NCI-H2196 treated with DMSO at 0.1 percent for 48 hours (cell line): Measurements from ENCODE around the gene DDX39A.
A peak's percentile ranks its signal among the peaks of the same experiment; 100 is the strongest.
"Not testable (repeated sequence)": the region's sequence is repeated elsewhere in the genome, so short reads cannot be mapped to it uniquely, and the experiment has no call there.

Source experiments
- DNase-seq: peaks from one replicate; lab custom pipeline; 2025; ENCODE audit not compliant: unreplicated experiment; lab: John Stamatoyannopoulos, UW

The DDX39A gene

DNA sequence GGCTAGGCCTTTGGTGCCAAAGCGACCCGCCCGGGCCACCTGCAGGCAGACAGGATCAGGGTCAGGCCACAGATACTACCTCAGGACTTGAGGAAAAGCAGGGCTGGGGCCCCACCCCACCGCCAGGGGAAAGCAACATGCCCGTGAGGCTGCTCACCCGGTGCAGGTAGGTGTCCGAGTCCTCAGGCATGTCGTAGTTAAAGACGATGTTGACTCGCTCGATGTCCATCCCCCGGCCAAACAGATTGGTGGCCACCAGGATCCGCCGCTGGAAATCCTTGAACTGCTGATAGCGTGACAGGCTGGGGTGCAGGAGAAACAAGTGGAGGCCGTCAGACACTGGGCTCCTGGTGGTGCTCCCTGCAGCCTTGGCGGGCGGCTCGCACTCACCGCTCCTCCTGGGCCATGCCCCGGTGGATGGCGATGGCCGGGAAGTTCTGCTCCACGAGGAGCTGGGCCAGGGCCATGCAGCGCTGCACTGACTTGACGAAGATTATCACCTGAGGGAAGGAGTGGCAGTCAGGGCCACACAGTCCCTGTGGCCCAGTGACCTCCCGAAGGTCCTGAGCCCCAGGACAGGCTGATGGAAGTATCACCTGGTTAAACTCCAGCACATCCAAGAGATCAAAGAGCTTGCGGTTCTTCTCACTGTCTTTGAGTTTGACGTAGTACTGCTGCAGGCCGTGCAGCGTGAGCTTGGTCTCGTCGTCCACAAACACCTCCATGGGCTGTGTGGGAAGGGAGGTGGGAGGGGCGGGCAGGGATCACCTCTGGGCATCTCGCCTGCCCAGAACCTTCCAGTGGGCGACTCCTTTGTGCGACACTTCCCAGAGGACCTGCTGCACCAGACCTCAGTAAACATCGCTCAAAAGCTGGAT is 9.8 kb downstream of the DDX39A start:
- no peak for DNase-seq

DNA sequence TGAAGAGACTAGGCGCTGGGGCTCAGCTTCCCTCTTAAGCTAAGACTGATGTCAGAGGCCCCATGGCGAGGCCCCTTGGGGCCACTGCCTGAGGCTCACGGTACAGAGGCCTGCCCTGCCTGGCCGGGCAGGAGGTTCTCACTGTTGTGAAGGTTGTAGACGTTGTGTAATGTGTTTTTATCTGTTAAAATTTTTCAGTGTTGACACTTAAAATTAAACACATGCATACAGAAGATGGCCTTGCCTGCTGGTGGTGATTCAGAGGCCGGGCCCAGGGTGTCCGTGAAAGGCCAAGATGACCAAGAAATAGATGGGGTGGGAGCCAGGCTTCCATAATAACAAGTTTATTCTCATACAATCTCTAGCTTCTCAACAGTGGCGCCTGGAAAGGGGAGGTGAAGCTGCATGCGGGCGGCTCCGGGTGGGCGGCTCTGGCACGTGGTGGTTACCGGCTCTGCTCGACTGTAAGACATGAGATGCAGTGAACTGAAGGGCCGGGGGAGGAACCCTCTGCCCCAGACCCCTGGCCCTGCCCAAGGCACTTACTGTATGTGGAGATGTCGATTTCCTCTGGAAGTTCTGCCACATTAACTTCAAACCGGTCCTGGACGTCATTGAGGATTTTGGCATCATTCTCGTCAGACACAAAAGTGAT is 10.5 kb downstream of the DDX39A start:
- no peak for DNase-seq

DNA sequence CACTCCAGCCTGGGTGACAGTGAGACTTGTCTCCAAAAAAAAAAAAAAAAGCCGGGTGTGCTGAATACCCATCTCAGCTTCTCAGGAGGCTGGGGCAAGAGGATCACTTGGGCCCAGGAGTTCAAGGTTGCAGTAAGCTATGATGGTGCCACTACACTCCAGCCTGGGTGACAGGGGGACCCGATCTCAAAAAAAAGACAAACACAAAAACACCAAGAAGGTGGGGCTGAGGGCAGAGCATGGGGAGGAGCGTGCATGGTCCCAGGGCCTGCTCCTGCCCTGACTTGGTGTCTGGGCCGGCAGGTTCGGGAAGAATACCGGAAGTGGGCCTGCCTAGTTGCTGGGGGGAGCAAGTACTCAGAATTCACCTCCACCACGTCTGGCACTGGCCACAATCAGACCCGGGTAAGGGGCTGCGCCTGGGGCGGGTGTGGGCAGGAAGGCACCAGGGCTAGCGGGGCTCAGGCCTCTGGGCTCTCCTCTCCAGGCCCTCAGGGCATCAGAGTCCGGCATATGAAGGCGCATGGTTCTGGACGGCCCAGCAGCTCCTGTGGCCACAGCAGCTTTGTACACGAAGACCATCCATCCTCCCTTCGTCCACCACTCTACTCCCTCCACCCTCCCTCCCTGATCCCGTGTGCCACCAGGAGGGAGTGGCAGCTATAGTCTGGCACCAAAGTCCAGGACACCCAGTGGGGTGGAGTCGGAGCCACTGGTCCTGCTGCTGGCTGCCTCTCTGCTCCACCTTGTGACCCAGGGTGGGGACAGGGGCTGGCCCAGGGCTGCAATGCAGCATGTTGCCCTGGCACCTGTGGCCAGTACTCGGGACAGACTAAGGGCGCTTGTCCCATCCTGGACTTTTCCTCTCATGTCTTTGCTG is 11.3 kb downstream of the DDX39A start:
- DNase-seq: no peak

DNA sequence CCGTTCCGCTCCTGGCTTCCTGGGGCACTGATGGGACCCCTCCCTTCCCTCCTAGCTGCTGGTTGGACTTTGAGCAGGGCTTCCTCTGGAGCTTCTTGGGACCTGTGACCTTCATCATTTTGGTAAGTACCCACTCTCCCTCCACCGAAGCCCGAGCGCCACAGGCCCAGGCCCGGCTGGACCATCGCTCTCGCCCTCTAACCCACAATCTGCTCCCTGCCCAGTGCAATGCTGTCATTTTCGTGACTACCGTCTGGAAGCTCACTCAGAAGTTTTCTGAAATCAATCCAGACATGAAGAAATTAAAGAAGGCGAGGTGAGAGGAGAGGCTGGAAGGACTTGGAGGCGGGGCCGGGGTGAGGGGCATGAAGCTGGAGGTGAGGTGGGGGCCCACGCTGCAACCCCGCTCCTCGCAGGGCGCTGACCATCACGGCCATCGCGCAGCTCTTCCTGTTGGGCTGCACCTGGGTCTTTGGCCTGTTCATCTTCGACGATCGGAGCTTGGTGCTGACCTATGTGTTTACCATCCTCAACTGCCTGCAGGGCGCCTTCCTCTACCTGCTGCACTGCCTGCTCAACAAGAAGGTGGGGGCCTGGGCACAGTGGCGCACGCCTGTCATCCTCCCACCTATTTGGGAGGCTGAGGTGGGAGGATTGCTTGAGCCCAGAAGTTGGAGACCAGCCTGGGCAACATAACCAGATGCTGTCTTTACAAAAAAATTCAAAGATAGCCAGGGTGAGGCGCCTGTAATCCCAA is 12.3 kb downstream of the DDX39A start:
- no peak for DNase-seq

DNA sequence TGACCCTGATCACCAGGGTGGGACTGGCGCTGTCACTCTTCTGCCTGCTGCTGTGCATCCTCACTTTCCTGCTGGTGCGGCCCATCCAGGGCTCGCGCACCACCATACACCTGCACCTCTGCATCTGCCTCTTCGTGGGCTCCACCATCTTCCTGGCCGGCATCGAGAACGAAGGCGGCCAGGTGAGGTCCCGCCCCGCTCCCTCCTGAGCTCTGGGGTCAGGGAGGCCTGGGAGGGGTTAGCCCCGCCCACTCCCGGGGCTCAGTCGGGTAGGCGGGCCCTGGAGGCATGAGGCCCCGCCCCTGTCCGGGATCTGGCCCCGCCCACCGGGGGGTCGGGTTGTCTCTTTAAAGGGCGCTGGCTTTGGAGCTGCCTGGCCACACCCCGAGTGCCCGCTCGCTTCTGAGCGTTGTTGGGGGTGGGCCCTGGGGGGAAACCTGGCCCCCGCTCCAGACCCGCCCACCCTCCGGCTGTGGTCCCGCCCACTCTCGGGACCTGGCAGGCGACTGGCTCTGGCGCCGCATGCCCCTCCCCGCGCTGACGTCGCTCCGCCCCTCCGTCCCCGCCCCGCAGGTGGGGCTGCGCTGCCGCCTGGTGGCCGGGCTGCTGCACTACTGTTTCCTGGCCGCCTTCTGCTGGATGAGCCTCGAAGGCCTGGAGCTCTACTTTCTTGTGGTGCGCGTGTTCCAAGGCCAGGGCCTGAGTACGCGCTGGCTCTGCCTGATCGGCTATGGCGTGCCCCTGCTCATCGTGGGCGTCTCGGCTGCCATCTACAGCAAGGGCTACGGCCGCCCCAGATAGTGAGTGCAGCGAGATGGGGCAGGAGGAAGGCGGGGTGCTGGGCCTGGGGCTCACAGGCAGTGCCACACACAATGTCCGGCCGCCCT is 13.1 kb downstream of the DDX39A start:
- peak; percentile 91 for DNase-seq

DNA sequence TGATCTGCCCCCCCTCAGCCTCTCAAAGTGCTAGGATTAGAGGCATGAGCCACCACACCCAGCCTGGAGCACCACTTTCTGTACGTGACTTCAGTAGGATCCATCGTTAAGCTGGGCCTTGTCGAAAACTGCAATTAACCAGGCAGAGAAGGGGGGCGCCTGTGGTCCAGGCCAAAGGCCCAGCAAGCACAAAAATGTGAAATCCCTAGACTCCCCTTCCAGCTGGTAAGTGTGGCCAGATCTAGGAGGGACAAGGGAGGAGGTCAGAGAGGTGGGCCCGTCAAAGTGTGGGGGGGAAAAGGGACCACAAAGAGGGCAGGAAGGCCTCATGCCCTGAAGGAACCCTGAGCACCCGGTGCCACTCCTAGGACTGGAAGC is 13.8 kb downstream of the DDX39A start:
- DNase-seq: no peak

DNA sequence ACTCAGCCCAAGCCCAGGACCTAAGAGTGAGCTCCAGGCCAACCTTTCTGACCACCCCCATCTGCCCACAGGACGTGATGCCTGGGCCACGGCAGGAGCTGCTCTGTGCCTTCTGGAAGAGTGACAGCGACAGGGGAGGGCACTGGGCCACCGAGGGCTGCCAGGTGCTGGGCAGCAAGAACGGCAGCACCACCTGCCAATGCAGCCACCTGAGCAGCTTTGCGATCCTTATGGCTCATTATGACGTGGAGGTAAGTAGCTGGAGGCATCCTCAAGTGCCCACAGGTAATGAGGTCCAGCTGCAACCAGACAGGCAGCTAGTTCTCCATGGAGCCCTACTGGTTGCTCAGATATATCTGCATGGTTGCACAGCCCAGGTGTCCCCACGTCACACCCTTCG is 14.8 kb downstream of the DDX39A start:
- peak; percentile 60 for DNase-seq

DNA sequence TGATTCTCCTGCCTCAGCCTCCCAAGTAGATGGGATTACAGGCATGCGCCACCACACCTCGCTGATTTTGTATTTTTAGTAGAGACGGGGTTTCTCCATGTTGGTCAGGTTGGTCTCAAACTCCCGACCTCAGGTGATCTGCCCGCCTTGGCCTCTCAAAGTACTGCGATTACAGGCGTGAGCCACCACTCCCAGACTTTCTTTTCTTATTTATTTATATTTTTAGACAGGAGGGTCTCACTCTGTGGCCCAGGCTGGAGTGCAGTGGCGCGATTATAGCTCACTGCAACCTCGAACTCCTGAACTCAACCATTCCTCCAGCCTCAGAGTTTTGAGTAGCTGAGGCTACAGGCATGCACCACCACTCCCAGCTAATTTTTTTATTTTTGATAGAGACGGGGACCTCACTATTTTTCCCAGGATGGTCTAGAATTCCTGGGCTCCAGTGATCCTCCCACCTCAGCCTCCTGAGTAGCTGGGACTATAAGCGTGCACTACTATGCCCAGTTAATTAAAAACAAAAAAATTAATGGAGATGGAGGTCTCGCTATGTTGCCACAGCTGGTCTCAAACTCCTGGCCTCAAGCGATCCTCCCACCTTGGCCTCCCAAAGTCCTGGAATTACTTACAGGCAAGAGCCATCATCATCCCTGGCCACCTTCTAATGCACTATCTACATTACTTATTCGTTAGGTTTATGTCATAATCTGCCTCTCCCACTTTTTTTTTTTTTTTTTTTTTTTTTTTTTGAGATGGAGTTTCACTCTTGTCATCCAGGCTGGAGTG is 15.8 kb downstream of the DDX39A start:
- not testable (repeated sequence) for DNase-seq

DNA sequence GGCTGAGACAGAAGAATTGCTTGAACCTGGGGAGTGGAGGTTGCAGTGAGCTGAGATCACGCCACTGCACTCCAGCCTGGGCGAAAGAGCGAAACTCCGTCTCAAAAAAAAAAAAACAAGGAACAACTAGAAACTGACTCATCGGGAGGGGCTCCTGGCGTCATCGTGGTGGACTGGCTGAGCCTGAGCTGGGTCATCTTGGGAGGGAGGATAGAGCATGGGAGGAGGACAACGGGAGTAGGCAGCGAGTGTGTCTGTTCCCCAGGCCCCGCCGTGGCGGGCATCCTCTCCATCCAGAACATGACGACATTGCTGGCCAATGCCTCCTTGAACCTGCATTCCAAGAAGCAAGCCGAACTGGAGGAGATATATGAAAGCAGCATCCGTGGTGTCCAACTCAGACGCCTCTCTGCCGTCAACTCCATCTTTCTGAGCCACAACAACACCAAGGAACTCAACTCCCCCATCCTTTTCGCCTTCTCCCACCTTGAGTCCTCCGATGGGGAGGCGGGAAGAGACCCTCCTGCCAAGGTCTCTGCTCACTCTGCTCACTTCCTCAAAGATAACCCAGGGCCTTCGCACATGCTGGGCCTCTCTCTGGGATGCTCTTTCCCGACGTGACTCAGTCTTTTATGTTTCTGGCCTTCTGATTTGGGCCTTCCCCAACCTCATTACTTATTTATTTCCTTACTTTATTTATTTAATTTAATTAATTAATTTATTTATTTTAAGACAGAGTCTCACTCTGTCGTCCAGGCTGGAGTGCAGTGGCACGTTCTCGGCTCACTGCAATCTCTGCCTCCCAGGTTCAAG is 16.6 kb downstream of the DDX39A start:
- DNase-seq: no peak

DNA sequence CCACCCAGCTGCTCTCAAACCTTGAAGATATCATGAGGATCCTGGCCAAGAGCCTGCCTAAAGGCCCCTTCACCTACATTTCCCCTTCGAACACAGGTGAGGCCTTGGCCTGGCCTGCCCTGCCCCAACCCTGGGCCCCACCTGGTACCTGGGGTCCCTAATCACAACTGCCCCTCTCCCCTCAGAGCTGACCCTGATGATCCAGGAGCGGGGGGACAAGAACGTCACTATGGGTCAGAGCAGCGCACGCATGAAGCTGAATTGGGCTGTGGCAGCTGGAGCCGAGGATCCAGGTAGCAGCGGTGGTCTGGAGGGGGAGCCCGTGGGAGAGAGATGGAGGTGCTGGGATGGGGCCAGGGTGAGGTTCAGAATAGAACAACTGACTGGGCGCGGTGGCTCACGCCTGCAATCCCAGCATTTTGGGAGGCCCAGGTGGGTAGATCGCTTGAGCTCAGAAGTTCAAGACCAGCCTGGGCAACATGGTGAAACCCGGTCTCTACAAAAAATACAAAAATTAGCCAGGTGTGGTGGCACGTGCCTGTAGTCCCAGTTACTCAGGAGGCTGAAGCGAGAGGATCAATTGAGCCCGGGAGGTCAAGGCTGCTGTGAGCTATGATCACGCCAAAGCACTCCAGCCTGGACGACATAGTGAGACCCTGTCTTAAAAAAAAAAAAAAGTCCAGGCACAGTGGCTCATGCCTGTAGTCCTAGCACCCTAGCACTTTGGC is 17.5 kb downstream of the DDX39A start:
- no peak for DNase-seq

DNA sequence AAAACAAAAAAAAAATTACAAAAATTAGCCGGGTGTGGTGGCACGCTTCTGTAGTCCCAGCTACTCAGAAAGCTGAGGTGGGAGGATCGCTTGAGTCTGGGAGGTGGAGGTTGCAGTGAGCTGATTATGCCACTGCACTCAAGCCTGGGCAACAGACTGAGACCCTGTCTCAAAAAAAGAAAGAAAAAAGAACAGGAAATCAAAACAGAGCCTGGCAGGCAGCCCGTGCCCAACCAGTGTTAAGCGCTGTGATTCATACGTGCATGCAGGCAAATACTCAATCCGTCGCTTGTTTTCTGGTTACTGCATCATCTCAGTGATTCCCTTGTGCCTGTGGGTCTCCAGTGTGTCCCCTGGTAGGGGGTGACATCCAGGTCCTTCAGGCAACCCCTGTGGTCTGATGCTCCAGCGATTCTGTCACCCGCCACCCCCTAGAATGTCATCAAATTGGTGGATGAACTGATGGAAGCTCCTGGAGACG is 18.1 kb downstream of the DDX39A start:
- no peak for DNase-seq

DNA sequence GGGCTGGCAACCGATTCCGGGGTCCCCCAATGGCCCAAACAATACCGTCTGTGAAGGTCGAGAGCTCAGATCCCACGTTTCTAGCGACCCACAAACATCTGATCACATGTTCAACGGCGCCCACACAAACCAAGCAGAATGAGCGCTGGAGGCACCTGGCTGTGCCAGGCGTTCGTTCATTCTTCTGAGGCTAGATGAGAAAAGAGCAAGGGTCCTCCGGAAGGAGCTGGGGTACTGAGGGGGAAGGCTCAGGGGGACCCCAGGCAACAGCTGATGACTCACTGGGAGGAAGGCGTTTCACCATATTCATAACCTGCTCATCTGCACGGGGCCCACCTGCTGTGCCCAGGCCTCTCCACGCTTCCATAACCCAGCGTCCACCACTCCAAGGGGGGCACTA is 22.0 kb downstream of the DDX39A start:
- not testable (repeated sequence) for DNase-seq

DNA sequence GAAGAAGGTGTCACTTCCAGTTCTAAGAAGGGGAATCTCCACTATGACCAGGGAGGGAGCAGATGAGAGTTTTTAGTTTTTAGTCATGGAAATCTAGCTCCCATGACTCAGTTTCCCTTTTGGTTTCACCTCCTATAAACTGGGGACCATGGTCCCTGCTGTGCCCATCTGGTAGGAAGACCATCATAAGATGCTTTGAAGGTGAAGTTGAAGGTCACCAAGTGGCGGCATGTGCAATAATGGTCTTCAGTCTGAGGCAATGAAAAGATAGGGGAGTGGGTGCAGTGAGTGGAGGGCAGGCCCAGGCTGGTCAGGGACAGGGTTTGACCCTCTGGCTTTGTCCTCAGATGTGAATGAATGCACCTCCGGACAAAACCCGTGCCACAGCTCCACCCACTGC is 22.4 kb downstream of the DDX39A start:
- not testable (repeated sequence) for DNase-seq

DNA sequence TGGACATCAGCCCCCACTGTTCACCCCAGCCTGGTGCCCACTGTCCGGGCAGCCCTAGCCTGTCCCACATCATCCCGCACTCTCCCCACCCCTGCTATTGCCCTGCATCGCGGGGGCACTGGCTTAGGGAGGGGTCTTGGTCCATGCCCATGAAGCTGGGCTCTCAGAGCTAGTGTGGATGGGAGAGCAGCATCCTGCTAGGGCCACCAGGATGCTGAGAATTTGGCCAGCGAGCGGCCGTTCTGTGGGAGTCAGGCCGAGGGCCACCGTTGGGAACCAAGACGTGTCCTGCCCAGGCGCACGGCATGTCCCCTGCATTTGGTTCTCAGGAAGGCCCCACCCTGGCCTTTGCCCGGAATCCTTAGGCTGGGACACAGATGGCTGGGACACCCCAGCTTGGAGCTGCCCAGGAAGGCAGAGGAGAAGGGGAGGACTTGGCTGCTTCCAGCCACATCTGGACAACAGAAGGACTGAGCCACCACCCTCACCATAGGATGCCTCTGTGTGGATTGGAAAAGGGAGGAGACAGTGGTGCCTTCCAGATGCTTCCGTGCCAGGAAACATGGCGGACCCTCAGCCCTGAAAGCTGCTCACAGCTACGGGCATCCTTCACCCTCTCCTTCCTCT is 23.3 kb downstream of the DDX39A start:
- no peak for DNase-seq

DNA sequence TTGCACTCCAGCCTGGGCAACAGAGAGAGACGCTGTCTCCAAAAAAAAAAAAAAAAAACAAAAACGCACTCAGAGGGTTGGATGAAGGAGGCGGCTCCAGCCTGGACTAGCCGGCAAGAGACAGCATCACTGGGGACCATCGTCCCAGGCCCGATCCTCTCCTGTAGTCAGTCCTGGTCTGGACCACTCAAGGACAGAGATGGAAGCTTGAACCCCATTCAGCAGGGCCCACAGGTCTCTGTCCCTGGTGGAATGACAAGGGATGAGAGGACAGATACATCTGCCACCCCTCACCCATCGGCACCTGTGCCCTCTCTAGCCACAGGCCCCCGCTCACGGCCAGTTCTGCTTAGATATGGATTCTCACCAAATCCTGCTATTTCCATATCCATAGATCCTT is 23.9 kb downstream of the DDX39A start:
- DNase-seq: no peak

DNA sequence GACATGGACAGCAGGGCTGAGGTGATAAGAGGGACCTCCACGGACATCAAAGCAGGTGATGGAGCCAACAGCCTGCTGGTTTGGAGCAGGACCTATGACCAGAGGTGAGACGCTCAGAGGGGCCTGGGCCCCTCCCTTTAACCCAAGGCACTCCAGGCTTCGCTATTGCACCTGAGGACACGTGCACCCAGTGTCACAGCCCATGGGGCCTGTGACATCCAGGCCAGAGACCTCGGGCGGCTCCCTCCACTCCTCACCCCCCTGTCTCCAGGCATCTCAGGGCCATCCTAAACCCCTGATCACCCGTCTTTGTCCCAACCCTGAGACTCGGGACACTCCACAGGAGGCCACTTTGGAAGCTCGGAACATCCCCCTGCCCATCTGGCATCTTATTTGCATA is 25.0 kb downstream of the DDX39A start:
- DNase-seq: no peak

DNA sequence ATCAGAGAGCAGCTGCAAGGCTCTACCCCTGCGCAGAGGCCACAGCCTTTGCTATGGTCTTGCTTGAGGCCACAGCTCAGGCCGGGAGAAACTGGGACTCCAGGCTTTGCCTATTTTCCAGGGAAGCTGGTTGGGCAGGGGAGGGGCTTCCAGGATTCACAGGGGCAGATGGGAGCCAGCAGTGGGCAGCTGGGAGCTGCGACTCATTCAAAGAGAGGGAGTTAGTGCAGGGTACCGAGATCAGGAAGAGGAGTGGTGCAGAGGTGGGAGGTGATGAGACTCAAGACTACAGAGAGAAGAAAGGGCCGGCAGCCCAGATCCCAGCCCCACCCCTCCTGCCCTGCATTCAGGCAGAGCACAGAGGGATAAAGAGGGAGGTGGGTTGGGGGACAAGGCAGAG is 25.8 kb downstream of the DDX39A start:
- no peak for DNase-seq
